ENCODE measurements around the gene FAM193B. TPM values are rescaled to one million over a fixed set of nuclear protein-coding genes. Genes with fewer than 3 reads are reported as not detected.
A peak's percentile ranks its signal among the peaks of the same experiment; 100 is the strongest.

The FAM193B gene
- total RNA-seq, 1 donor from 2014 or later = 79.1 TPM

GRCh38 chr5:177497292-177498012 is 56.9 kb downstream of the FAM193B start, which contains the start of gene PDLIM7:
Gene PDLIM7 (minus strand): TSS chr5:177497604. CDS start chr5:177496512, 1,092 bp downstream.
- H3K4me3 Mint-ChIP-seq (ENCODE audit: unreplicated experiment) = peak within 1 kb of the TSS; percentile 89
- no peak for TF ChIP-seq CTCF (IDR thresholded peaks at IDR 0.05)
- no peak for DNase-seq (ENCODE audit: low spot score)
- H3K9me3 Mint-ChIP-seq (ENCODE audit: low read depth) = no peaks in the 10 kb centered on the region
- H3K36me3 Mint-ChIP-seq (ENCODE audit: low read depth) = peaks cover 9% of the 10 kb centered on the region
- peak within 1 kb of the TSS; percentile 95 for H3K27ac Mint-ChIP-seq (ENCODE audit: unreplicated experiment)
- H3K4me1 Mint-ChIP-seq (ENCODE audit: low read depth) = peaks cover 64% of the 10 kb centered on the region
- H3K27me3 Mint-ChIP-seq (ENCODE audit: low read depth) = no peaks in the 10 kb centered on the region

GRCh38 chr5:177496727-177497291 is 57.6 kb downstream of the FAM193B start:
- peak overlapping the region; percentile 89 for H3K4me3 Mint-ChIP-seq (ENCODE audit: unreplicated experiment)
- peaks cover 70% of the 10 kb centered on the region for H3K4me1 Mint-ChIP-seq (ENCODE audit: low read depth)
- H3K27me3 Mint-ChIP-seq (ENCODE audit: low read depth) = no peaks in the 10 kb centered on the region
- TF ChIP-seq CTCF (IDR thresholded peaks at IDR 0.05) = no peak
- peaks cover 10% of the 10 kb centered on the region for H3K36me3 Mint-ChIP-seq (ENCODE audit: low read depth)
- DNase-seq (ENCODE audit: low spot score) = no peak
- H3K9me3 Mint-ChIP-seq (ENCODE audit: low read depth) = no peaks in the 10 kb centered on the region
- peak overlapping the region; percentile 91 for H3K27ac Mint-ChIP-seq (ENCODE audit: unreplicated experiment)

- peaks cover 12% of the 10 kb centered on the region for H3K36me3 Mint-ChIP-seq (ENCODE audit: low read depth)
- H3K27me3 Mint-ChIP-seq (ENCODE audit: low read depth) = no peaks in the 10 kb centered on the region
- H3K9me3 Mint-ChIP-seq (ENCODE audit: low read depth) = no peaks in the 10 kb centered on the region
- peak; percentile 70 for TF ChIP-seq CTCF (IDR thresholded peaks at IDR 0.05)
- DNase-seq (ENCODE audit: low spot score) = no peak
- peaks cover 73% of the 10 kb centered on the region for H3K4me1 Mint-ChIP-seq (ENCODE audit: low read depth)
- peak overlapping the region; percentile 89 for H3K4me3 Mint-ChIP-seq (ENCODE audit: unreplicated experiment)
- H3K27ac Mint-ChIP-seq (ENCODE audit: unreplicated experiment) = peak overlapping the region; percentile 91
Measured at GRCh38 chr5:177496070-177496726, 58.2 kb downstream of the FAM193B start.

- DNase-seq (ENCODE audit: low spot score) = no peak
- peaks cover 15% of the 10 kb centered on the region for H3K36me3 Mint-ChIP-seq (ENCODE audit: low read depth)
- TF ChIP-seq CTCF (IDR thresholded peaks at IDR 0.05) = peak; percentile 48
- peaks cover 76% of the 10 kb centered on the region for H3K4me1 Mint-ChIP-seq (ENCODE audit: low read depth)
- peak overlapping the region; percentile 89 for H3K4me3 Mint-ChIP-seq (ENCODE audit: unreplicated experiment)
- peak overlapping the region; percentile 91 for H3K27ac Mint-ChIP-seq (ENCODE audit: unreplicated experiment)
- H3K9me3 Mint-ChIP-seq (ENCODE audit: low read depth) = no peaks in the 10 kb centered on the region
- no peaks in the 10 kb centered on the region for H3K27me3 Mint-ChIP-seq (ENCODE audit: low read depth)
Measured at GRCh38 chr5:177495243-177496060, 58.9 kb downstream of the FAM193B start.
